AG09319 (cell line): Measurements from ENCODE around the gene DGKZ.
"Not testable (repeated sequence)": the region's sequence is repeated elsewhere in the genome, so short reads cannot be mapped to it uniquely, and the experiment has no call there.

Experiments
- DNase-seq: peaks from one replicate; pipeline ENCODE4 v3.0.0-alpha.2; 2010; ENCODE audit warnings: low read depth; ENCODE audit errors: extremely low read depth
- CTCF ChIP-seq: IDR thresholded peaks from 2 replicates; pipeline ENCODE4 v1.5.1; 2011; ENCODE audit warnings: low read depth, mild to moderate bottlenecking, inconsistent platforms, low read length, moderate library complexity

The DGKZ gene

GRCh38 chr11:46369458-46370152 is 22.3 kb downstream of the DGKZ start:
- no peak for DNase-seq

DNA sequence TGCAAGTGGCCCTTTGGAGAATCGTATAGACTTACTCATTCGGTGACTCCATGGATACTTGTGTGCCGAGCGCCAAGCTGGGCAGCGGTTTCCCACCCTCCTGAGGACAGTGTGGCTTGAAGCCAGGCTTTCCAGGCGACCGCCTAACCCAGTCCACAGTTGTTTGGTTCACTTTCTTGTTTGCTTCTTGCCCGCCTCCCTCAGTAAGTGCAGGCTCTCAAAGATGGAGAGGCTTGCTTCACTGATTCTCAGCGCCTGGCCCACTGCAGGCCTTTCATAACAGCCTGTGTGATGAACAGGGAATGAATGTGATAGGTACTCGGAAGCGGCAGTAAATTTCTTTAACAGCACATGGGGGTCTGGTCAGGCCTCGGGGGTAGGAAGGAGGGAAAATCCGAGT is 23.0 kb downstream of the DGKZ start:
- no peak for TF ChIP-seq CTCF
- DNase-seq, result no peak

More at GRCh38 chr11:46369458-46370152, 22.3 kb downstream of the DGKZ start:
- peak; percentile 92 for TF ChIP-seq CTCF

DNA sequence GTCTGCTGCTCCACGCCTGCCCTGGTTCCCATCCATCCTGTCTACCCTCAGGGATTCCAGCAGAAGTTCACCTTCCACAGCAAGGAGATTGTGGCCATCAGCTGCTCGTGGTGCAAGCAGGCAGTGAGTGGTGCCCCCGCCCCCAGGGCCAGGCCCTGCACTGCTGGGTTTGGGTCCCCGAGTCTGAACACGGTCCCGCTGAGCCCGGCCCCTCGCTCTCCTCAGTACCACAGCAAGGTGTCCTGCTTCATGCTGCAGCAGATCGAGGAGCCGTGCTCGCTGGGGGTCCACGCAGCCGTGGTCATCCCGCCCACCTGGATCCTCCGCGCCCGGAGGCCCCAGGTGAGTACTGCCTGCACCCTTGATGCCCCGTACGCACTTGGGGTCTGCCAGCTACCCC is 24.0 kb downstream of the DGKZ start:
- DNase-seq, result not testable (repeated sequence)

DNA sequence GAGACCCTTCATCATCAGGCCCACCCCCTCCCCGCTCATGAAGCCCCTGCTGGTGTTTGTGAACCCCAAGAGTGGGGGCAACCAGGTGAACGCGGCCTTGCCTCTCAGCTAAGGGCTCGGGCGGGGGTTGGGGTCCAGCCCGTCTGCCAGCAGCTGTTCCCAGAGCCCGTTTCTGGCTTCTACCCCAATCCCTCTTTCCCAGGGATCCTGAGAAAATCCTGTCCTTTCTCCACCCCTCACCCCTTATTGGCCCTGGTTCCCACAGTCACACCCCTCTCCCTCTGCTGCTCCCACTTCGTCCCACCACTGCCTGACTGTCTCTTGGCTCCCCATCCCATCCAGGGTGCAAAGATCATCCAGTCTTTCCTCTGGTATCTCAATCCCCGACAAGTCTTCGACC is 24.8 kb downstream of the DGKZ start:
- DNase-seq, result no peak
- TF ChIP-seq CTCF, result no peak

DNA sequence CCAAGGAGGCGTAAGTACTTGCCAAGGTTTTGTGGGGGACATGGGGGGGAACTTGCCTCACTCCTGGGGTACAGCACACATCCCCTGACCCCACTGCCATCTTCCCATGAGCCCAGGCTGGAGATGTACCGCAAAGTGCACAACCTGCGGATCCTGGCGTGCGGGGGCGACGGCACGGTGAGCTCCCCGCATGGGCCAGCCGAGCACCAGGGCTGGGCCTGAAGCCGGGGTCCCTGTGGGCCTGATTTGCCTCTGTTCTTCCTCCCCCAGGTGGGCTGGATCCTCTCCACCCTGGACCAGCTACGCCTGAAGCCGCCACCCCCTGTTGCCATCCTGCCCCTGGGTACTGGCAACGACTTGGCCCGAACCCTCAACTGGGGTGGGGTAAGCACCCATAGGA is 25.2 kb downstream of the DGKZ start:
- not testable (repeated sequence) for DNase-seq

- no peak for DNase-seq
- no peak for TF ChIP-seq CTCF
These were observed 26.8 kb downstream of the DGKZ start for GRCh38 chr11:46373787-46374740.

DNA sequence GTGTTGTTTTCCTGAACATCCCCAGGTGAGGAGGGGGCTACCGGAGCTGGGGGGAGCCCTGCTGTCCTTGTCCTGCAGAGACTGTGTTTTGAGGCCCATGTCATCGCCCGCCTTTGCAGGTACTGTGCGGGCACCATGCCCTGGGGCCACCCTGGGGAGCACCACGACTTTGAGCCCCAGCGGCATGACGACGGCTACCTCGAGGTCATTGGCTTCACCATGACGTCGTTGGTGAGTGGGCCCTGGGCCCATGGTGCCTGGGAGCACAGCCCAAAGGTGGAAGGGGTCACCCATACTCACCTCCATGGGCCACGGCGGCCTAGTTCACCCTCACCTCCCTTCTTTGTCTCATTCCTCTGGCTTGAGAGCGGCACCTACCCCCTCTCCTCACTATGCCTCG is 27.6 kb downstream of the DGKZ start:
- no peak for TF ChIP-seq CTCF
- DNase-seq, result no peak

GRCh38 chr11:46375392-46376101 is 28.3 kb downstream of the DGKZ start:
- no peak for TF ChIP-seq CTCF
- DNase-seq, result no peak
